SK-N-SH treated with all-trans-retinoic acid at 6 μM for 48 hours (cell line): ENCODE data around the gene MGME1.

Experiments
- ATAC-seq: fragments of 200-7000 bp; cut with Tn5 transposase; 3 replicates; pipeline ENCODE4 v1.9.1; 2020; ENCODE audit warnings: mild to moderate bottlenecking, moderate library complexity
- ARNTL ChIP-seq: fragments of 450-650 bp; formaldehyde crosslinking; IDR thresholded peaks from 2 replicates; pipeline ENCODE4 v1.5.0; 2020; ENCODE audit warnings: low read depth, mild to moderate bottlenecking, moderate library complexity, borderline replicate concordance
- BACH2 ChIP-seq: fragments of 250-450 bp; sonication (Bioruptor Pico); IDR thresholded peaks from 2 replicates; pipeline ENCODE4 v1.9.0; 2021; ENCODE audit warnings: mild to moderate bottlenecking, borderline replicate concordance
- CREB5 ChIP-seq: fragments of 250-450 bp; sonication (Bioruptor Pico); IDR thresholded peaks from 2 replicates; pipeline ENCODE4 v1.5.1; 2020; ENCODE audit warnings: low read depth, mild to moderate bottlenecking, moderate library complexity
- CSDC2 ChIP-seq: fragments of 250-450 bp; sonication (Bioruptor Pico); IDR thresholded peaks from 2 replicates; pipeline ENCODE4 v1.5.0; 2020; ENCODE audit warnings: mild to moderate bottlenecking, moderate library complexity
- ESRRG ChIP-seq: fragments of 250-450 bp; sonication (Bioruptor Pico); IDR thresholded peaks from 2 replicates; pipeline ENCODE4 v1.6.1; 2021; ENCODE audit warnings: mild to moderate bottlenecking
- GLIS3 ChIP-seq: fragments of 250-450 bp; sonication (Bioruptor Pico); IDR thresholded peaks from 2 replicates; pipeline ENCODE4 v1.5.0; 2020; ENCODE audit warnings: mild to moderate bottlenecking, moderate library complexity
- ISL1 ChIP-seq: fragments of 250-450 bp; sonication (Bioruptor Pico); IDR thresholded peaks from 2 replicates; pipeline ENCODE4 v2.1.2; 2022; ENCODE audit warnings: mild to moderate bottlenecking, moderate library complexity
- OSR1 ChIP-seq: fragments of 250-450 bp; sonication (Bioruptor Pico); IDR thresholded peaks from 2 replicates; pipeline ENCODE4 v1.8.0; 2022; ENCODE audit warnings: moderate library complexity, mild to moderate bottlenecking, inconsistent platforms
- PATZ1 ChIP-seq: fragments of 250-450 bp; sonication (Bioruptor Pico); IDR thresholded peaks from 2 replicates; pipeline ENCODE4 v1.8.0; 2020; ENCODE audit warnings: mild to moderate bottlenecking, moderate library complexity, borderline replicate concordance
- POU6F1 ChIP-seq: fragments of 250-450 bp; sonication (Bioruptor Pico); IDR thresholded peaks from 2 replicates; pipeline ENCODE4 v1.8.0; 2021; ENCODE audit warnings: low read depth, mild to moderate bottlenecking, moderate library complexity, borderline replicate concordance
- PPARA ChIP-seq: fragments of 250-450 bp; sonication (Bioruptor Pico); IDR thresholded peaks from 2 replicates; pipeline ENCODE4 v1.5.0; 2020; ENCODE audit warnings: mild to moderate bottlenecking, borderline replicate concordance
- RARB ChIP-seq: fragments of 250-450 bp; sonication (Bioruptor Pico); IDR thresholded peaks from 2 replicates; pipeline ENCODE4 v1.8.0; 2021; ENCODE audit warnings: mild to moderate bottlenecking, moderate library complexity
- SNAI2 ChIP-seq: fragments of 250-450 bp; sonication (Bioruptor Pico); IDR thresholded peaks from 2 replicates; pipeline ENCODE4 v1.5.0; 2020; ENCODE audit warnings: mild to moderate bottlenecking, moderate library complexity
- TCF4 ChIP-seq: fragments of 250-450 bp; sonication (Bioruptor Pico); IDR thresholded peaks from 2 replicates; pipeline ENCODE4 v1.8.0; 2021; ENCODE audit warnings: mild to moderate bottlenecking, moderate library complexity, borderline replicate concordance
- TOX ChIP-seq: fragments of 250-450 bp; sonication (Bioruptor Pico); IDR thresholded peaks from 2 replicates; pipeline ENCODE4 v1.8.0; 2021; ENCODE audit warnings: mild to moderate bottlenecking, moderate library complexity, borderline replicate concordance
- ZC3H10 ChIP-seq: fragments of 250-450 bp; sonication (Bioruptor Pico); IDR thresholded peaks from 2 replicates; pipeline ENCODE4 v1.5.1; 2021; ENCODE audit warnings: mild to moderate bottlenecking, moderate library complexity
- ZFP3 ChIP-seq: fragments of 250-450 bp; sonication (Bioruptor Pico); IDR thresholded peaks from 2 replicates; pipeline ENCODE4 v1.5.0; 2020; ENCODE audit warnings: mild to moderate bottlenecking, moderate library complexity
- ZFP30 ChIP-seq: fragments of 450-650 bp; formaldehyde crosslinking; IDR thresholded peaks from 2 replicates; pipeline ENCODE4 v1.5.0; 2022; ENCODE audit warnings: mild to moderate bottlenecking, moderate library complexity
- ZNF565 ChIP-seq: fragments of 450-650 bp; formaldehyde crosslinking; conservative IDR thresholded peaks from 2 replicates; pipeline ENCODE4 v1.5.0; 2020; ENCODE audit warnings: low read depth, mild to moderate bottlenecking, moderate library complexity
- ZNF8 ChIP-seq: fragments of 450-650 bp; formaldehyde crosslinking; IDR thresholded peaks from 2 replicates; pipeline ENCODE4 v1.5.0; 2020; ENCODE audit warnings: mild to moderate bottlenecking, moderate library complexity
- TF ChIP-seq, protein P1 (sequence below): fragments of 250-450 bp; sonication (Bioruptor Pico); IDR thresholded peaks from 2 replicates; pipeline ENCODE4 v1.5.0; 2020; ENCODE audit warnings: mild to moderate bottlenecking, moderate library complexity
- TF ChIP-seq, protein P2 (sequence below): fragments of 250-450 bp; sonication (Bioruptor Pico); IDR thresholded peaks from 2 replicates; pipeline ENCODE4 v1.5.1; 2021; ENCODE audit warnings: mild to moderate bottlenecking, moderate library complexity

The MGME1 gene

GRCh38 chr20:17925940-17926300 lies 42.9 kb upstream of the MGME1 start:
- no peak for ATAC-seq
- TF ChIP-seq ZFP3 (CRISPR knock-in tag) = no peak
- no peak for TF ChIP-seq SNAI2
- TF ChIP-seq ESRRG (CRISPR knock-in tag) = no peak
- TF ChIP-seq RARB (CRISPR knock-in tag) = no peak
- no peak for TF ChIP-seq PATZ1 (CRISPR knock-in tag)
- TF ChIP-seq GLIS3 (CRISPR knock-in tag) = no peak
- TF ChIP-seq, protein P1, sequence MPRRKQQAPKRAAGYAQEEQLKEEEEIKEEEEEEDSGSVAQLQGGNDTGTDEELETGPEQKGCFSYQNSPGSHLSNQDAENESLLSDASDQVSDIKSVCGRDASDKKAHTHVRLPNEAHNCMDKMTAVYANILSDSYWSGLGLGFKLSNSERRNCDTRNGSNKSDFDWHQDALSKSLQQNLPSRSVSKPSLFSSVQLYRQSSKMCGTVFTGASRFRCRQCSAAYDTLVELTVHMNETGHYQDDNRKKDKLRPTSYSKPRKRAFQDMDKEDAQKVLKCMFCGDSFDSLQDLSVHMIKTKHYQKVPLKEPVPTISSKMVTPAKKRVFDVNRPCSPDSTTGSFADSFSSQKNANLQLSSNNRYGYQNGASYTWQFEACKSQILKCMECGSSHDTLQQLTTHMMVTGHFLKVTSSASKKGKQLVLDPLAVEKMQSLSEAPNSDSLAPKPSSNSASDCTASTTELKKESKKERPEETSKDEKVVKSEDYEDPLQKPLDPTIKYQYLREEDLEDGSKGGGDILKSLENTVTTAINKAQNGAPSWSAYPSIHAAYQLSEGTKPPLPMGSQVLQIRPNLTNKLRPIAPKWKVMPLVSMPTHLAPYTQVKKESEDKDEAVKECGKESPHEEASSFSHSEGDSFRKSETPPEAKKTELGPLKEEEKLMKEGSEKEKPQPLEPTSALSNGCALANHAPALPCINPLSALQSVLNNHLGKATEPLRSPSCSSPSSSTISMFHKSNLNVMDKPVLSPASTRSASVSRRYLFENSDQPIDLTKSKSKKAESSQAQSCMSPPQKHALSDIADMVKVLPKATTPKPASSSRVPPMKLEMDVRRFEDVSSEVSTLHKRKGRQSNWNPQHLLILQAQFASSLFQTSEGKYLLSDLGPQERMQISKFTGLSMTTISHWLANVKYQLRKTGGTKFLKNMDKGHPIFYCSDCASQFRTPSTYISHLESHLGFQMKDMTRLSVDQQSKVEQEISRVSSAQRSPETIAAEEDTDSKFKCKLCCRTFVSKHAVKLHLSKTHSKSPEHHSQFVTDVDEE = no peak
- TF ChIP-seq ZFP30 (CRISPR knock-in tag) = no peak
- TF ChIP-seq ISL1 (CRISPR knock-in tag) = no peak
- TF ChIP-seq PPARA (CRISPR knock-in tag) = no peak
- TF ChIP-seq ZC3H10 (CRISPR knock-in tag) = no peak
- no peak for TF ChIP-seq ZNF8
- no peak for TF ChIP-seq BACH2 (CRISPR knock-in tag)

DNA sequence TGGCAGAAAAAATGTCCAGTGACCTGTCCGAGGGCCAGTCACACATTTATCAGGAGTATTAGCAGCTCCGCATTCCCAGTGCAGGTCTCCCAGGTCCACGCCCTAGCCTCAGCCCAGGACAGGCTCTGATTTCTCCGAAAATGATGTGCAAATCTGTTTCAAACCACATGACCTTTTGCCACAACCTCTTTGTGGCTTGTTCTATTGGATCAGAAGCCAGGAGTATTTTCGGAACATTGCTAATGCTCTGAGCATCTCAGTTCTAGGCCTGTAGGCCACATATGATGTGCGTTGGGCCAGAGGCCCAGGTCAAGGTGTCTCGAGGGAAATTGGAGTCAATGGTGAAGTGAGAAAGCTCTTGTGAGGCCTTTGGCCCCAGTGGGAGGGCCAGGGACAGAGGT lies 40.6 kb upstream of the MGME1 start:
- TF ChIP-seq ARNTL (CRISPR knock-in tag) (no peak), TOX (no peak), PPARA (CRISPR knock-in tag) (no peak), ESRRG (CRISPR knock-in tag) (no peak), BACH2 (CRISPR knock-in tag) (no peak), CREB5 (CRISPR knock-in tag) (no peak), ZFP3 (CRISPR knock-in tag) (no peak), PATZ1 (CRISPR knock-in tag) (no peak), CSDC2 (CRISPR knock-in tag) (no peak), ISL1 (CRISPR knock-in tag) (no peak), GLIS3 (CRISPR knock-in tag) (no peak), ZNF565 (CRISPR knock-in tag) (no peak), SNAI2 (no peak), OSR1 (CRISPR knock-in tag) (no peak), TCF4 (CRISPR knock-in tag) (no peak), POU6F1 (CRISPR knock-in tag) (no peak), RARB (CRISPR knock-in tag) (no peak), ZFP30 (CRISPR knock-in tag) (no peak)
- TF ChIP-seq, protein P2, sequence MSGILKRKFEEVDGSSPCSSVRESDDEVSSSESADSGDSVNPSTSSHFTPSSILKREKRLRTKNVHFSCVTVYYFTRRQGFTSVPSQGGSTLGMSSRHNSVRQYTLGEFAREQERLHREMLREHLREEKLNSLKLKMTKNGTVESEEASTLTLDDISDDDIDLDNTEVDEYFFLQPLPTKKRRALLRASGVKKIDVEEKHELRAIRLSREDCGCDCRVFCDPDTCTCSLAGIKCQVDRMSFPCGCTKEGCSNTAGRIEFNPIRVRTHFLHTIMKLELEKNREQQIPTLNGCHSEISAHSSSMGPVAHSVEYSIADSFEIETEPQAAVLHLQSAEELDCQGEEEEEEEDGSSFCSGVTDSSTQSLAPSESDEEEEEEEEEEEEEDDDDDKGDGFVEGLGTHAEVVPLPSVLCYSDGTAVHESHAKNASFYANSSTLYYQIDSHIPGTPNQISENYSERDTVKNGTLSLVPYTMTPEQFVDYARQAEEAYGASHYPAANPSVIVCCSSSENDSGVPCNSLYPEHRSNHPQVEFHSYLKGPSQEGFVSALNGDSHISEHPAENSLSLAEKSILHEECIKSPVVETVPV (CRISPR knock-in tag) = no peak
- TF ChIP-seq, protein P1 = no peak
- ATAC-seq = no peak
